ENCODE data around the gene OPHN1.
"Not testable (repeated sequence)": the region's sequence is repeated elsewhere in the genome, so short reads cannot be mapped to it uniquely, and the experiment has no call there.

The OPHN1 gene

DNA sequence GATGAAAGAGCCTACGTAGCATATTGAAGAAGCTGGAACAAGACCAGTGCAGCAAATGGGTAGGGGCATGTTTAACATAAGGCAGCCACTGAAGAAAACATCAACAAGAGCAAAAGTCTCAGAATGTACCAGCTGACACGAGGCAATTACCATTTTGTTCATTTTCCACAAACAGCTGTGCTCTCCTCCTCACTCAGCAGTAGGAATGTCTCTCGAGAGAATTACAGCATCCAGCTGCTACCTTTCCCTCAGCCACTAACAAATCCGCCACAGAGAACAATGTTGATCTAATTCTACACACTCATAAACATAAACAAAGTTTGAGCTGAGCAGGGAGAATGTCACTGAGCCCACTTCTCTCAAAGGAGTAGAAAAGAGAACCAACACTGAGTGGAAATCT, 68.0 kb downstream of the OPHN1 start:
- H3K4me3 ChIP-seq (ENCODE audit: low read depth, low read length) = no peak overlapping the region

DNA sequence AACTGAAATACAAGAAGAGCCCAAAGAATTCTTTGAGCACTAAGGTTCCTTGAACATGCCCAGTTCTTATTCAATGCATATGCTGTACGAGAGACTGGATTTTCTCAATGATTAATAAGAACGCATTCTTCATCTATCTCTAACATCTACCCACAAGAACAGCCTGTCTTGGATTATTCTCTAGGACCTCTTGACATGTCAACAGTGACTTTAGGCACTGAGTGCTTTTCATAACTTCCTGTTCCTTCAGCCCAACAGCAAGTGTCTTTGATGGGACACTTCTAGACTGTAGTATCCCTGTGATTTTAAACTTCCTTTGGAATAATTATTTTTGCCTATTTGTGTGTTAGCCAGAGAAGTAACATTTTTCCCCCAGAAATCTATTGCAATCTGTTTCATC, 69.3 kb downstream of the OPHN1 start:
- H3K4me3 ChIP-seq (ENCODE audit: low read depth, low read length) = no peak overlapping the region

GRCh38 chrX:68358679-68359078, 74.6 kb downstream of the OPHN1 start:
- no peak overlapping the region for H3K4me3 ChIP-seq (ENCODE audit: low read depth, low read length)

GRCh38 chrX:68355629-68355920, 77.7 kb downstream of the OPHN1 start:
- no peak overlapping the region for H3K4me3 ChIP-seq (ENCODE audit: low read depth, low read length)

- no peak overlapping the region for H3K4me3 ChIP-seq (ENCODE audit: low read depth, low read length)
These were observed 78.2 kb downstream of the OPHN1 start for GRCh38 chrX:68354879-68355628.

GRCh38 chrX:68345025-68345424, 88.3 kb downstream of the OPHN1 start:
- H3K4me3 ChIP-seq (ENCODE audit: low read depth, low read length) = no peak overlapping the region

GRCh38 chrX:68343551-68343950, 89.7 kb downstream of the OPHN1 start:
- H3K4me3 ChIP-seq (ENCODE audit: low read depth, low read length) = no peak overlapping the region

GRCh38 chrX:68332201-68332731, 101.0 kb downstream of the OPHN1 start:
- no peak overlapping the region for H3K4me3 ChIP-seq (ENCODE audit: low read depth, low read length)

- H3K4me3 ChIP-seq (ENCODE audit: low read depth, low read length) = not testable (repeated sequence)
These were observed 106.5 kb downstream of the OPHN1 start for GRCh38 chrX:68326841-68327240.

DNA sequence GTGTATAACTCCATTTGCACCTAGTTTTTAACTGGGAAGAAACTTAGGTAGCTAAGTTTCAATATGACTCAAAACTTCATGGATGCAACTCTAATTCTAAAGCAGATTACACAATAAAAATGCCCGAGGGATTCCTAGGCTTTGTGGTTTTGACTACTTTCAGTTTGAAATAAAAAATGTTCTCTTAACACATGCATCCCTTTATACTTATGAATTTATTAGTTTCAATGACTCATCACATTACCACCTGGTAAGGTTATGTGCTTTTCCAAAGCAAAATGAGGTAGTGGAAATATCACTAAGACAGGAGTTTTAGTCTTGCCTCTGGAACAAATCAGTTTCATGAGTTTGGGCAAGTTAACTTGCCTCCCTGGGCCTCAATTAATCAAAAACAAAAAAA, 125.5 kb downstream of the OPHN1 start:
- H3K4me3 ChIP-seq (ENCODE audit: low read depth, low read length) = no peak overlapping the region

DNA sequence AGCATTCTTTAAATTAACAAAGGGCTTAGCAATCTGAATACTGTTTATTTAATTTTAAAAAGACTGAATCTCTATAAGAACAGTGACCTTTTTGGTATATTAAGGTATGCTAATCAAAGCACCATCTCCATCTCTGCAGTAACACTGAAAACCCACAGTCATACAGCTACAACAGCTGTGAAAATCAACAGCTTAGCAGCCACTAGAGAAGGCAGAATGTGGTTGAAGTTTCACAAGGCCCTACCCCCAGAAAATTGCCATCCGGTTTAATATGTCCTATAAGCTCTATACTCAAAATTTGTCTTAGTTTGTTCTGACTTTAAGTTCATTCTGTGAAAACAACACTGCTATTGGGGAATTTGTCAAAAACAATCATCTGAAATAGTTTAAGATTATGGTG, 128.7 kb downstream of the OPHN1 start:
- H3K4me3 ChIP-seq (ENCODE audit: low read depth, low read length) = no peak overlapping the region

DNA sequence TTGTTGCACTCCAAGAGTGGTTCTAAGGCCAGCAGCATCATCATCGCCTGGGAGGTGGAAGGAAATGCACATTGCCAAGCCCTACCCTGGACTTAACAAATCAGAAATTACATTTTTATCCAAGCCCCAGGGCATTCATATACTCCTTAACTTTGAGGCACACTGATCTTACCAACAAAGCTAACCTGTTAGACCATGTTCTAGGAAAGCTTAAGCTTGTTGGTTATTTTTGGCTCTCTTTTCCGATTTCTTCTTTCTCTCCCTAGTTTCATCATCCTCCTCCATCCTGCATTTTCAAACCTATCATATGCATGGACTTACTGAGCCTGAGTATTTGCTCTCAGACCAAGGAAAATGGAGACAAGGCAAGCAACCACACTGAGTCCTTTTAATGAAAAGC, 133.4 kb downstream of the OPHN1 start:
- no peak overlapping the region for H3K4me3 ChIP-seq (ENCODE audit: low read depth, low read length)

GRCh38 chrX:68292471-68292870, 140.8 kb downstream of the OPHN1 start:
- H3K4me3 ChIP-seq (ENCODE audit: low read depth, low read length) = no peak overlapping the region

DNA sequence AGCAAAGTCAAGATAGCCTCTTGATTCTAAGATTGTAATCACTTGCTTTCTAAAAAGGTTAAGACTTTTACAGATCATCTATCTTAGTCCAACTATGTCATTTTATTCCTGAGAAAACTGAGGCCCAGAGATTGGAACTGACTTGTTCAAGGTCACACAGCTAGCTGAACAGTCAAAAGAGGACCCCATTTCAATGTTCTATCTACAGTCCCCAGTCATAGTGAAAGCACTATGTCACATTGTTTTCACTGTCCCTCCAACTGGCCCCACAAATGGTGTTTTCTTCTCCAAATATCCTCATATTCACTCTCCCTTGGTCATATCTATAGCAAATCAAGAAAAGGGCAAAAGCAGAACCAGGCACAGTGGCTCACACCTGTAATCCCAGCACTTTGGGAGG, 145.2 kb downstream of the OPHN1 start:
- no peak overlapping the region for H3K4me3 ChIP-seq (ENCODE audit: low read depth, low read length)

GRCh38 chrX:68287419-68287818, 145.9 kb downstream of the OPHN1 start:
- no peak overlapping the region for H3K4me3 ChIP-seq (ENCODE audit: low read depth, low read length)

- no peak overlapping the region for H3K4me3 ChIP-seq (ENCODE audit: low read depth, low read length)
These were observed 146.3 kb downstream of the OPHN1 start for GRCh38 chrX:68286980-68287379.

DNA sequence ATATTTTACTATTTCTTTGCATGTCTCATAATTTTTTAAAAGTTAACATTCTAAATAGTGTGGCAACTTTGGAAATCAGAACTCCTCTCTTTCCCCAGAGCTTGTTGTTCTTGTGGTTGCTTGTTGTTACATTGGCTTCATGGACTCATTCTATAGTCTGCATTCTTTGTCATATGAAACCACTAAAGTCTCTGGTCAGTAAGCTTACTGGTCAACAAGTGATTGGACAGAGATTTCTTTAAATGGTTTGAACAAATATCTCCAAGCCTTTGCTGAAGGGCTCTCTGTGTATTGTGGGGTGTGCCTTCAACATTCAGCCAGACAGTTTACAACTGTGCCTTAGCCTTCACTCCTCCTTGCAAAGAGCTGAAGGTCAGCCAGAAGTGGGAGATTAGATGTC, 147.2 kb downstream of the OPHN1 start:
- no peak overlapping the region for H3K4me3 ChIP-seq (ENCODE audit: low read depth, low read length)

DNA sequence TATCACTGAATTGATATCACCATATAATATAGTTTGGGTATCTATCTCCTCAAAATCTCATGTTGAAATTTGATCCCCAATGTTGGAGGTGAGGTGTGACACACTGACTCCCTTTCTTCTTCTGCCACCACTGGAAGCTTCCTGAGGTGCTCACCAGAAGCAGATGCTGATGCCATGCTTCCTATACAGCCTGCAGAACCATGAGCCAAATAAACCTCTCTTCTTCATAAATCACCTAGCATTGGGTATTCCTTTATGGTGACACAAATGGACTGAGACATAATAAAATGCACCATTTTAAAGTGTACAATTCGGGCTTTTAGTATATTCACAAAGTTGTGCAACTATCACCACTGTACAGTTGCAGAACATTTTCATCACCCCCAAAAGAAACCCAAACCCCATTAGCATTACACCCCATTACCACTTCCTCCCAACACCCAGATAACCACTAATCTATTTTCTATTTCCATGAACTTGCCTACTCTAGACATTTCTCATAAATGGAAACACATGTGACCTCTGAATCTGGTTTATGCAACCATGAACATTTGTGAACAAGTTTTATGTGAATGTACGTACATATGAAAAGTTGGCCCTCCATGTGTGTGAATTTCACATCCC, 148.9 kb downstream of the OPHN1 start:
- H3K4me3 ChIP-seq (ENCODE audit: low read depth, low read length) = no peak overlapping the region

- H3K4me3 ChIP-seq (ENCODE audit: low read depth, low read length) = no peak overlapping the region
These were observed 159.4 kb downstream of the OPHN1 start for GRCh38 chrX:68273887-68274286.

- not testable (repeated sequence) for H3K4me3 ChIP-seq (ENCODE audit: low read depth, low read length)
These were observed 168.5 kb downstream of the OPHN1 start for GRCh38 chrX:68264793-68265192.

DNA sequence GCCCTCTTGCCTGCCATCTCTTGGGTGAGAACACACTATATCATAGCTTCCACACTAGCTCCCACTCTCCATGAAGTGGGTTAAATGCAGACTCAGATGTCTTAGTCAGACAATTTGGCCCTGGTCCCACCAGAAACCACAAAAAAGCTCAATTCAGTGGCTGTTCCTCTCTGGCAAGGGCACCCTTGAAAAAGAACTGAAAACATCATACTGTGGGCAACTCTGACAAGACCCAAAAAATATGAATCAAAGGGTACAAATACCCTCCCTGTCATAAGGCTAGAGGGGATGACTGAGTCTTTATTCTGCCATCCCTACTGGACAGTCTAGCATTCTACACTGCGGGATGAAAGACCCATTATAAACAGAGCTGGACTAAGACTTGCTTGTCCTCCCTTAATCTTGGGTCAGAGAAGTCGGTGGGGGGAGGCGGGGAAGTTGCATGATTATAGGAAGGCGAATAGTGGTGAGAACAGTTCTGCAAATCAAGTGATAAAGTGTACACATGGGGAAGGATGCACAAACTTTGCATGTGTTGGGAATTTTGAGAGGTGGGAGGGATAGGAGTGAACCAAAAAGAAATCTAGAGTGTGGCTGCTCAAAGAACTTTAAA, 172.1 kb downstream of the OPHN1 start:
- H3K4me3 ChIP-seq (ENCODE audit: low read depth, low read length) = no peak overlapping the region

- no peak overlapping the region for H3K4me3 ChIP-seq (ENCODE audit: low read depth, low read length)
These were observed 176.3 kb downstream of the OPHN1 start for GRCh38 chrX:68256990-68257389.

Data from iPS-11a (cell line).